ENCODE measurements around the gene KLHDC3.

KLHDC3 gene

GRCh38 chr6:43054206-43054943 is 40.3 kb downstream of the KLHDC3 start:
- peaks cover 25 to 59% of the 10 kb centered on the region in 2 donors for H3K36me3 ChIP-seq (replicated peaks in 1 of 2; ENCODE audit: control insufficient read depth in 2 of 2, insufficient read depth in 2 of 2, low read length in 2 of 2)
- no peak overlapping the region for H3K9ac ChIP-seq (ENCODE audit: low read depth, low read length, poor library complexity)
- H3K4ac ChIP-seq (ENCODE audit: low read length) = no peak overlapping the region
- H3K27me3 ChIP-seq (ENCODE audit: control insufficient read depth in 3 of 3, insufficient read depth in 3 of 3, low read depth in 1 of 3, low read length in 3 of 3) = no peaks in the 10 kb centered on the region
- no peak for DNase-seq (ENCODE audit: low spot score)
- no peak overlapping the region for H2AK5ac ChIP-seq (ENCODE audit: low read depth, low read length)
- peak overlapping the region; percentile 41 for H3K4me2 ChIP-seq (ENCODE audit: insufficient read depth, low read length, poor library complexity, severe bottlenecking)
- H3K4me1 ChIP-seq (ENCODE audit: control insufficient read depth in 2 of 2, insufficient read depth in 1 of 2, low read depth in 1 of 2, low read length in 2 of 2) = peaks cover 9 to 10% of the 10 kb centered on the region in 2 donors
- H2AFZ ChIP-seq (ENCODE audit: low read length) = peak overlapping the region; percentile 86
- H3K18ac ChIP-seq (ENCODE audit: low read length) = no peak overlapping the region
- H2BK120ac ChIP-seq (ENCODE audit: low read depth, low read length) = no peak overlapping the region
- no peak overlapping the region for H3K27ac ChIP-seq (replicated peaks; ENCODE audit: low read length)
- H3K9me3 ChIP-seq (replicated peaks in 1 of 2; ENCODE audit: control insufficient read depth in 2 of 2, insufficient read depth in 1 of 2, low read depth in 1 of 2, low read length in 2 of 2) = no peaks in the 10 kb centered on the region
- H2BK5ac ChIP-seq (ENCODE audit: low read length) = no peak overlapping the region
- no peak overlapping the region for H4K8ac ChIP-seq (ENCODE audit: low read depth, low read length)
- H3K79me1 ChIP-seq (ENCODE audit: low read depth, low read length) = peaks cover 10% of the 10 kb centered on the region
- no peak overlapping the region for H3K14ac ChIP-seq (ENCODE audit: low read length)
- H4K91ac ChIP-seq (ENCODE audit: low read depth, low read length, poor library complexity) = no peak overlapping the region
- H2BK15ac ChIP-seq (ENCODE audit: low read length) = no peak overlapping the region
- no peak overlapping the region for H2BK12ac ChIP-seq (ENCODE audit: low read length)
- peak overlapping the region in 1 of 2 donors; percentile 87 for H3K4me3 ChIP-seq (ENCODE audit: low read length in 2 of 2)
- H3K23ac ChIP-seq (ENCODE audit: low read depth, low read length, poor library complexity) = no peak overlapping the region
- no CpG with 5 or more reads among the region's 17 CpGs for WGBS, 2 donors (ENCODE audit: extremely low coverage in 2 of 2, insufficient read length in 2 of 2, insufficient replicate concordance in 1 of 2)

- H2BK12ac ChIP-seq (ENCODE audit: low read length) = no peak overlapping the region
- H3K23ac ChIP-seq (ENCODE audit: low read depth, low read length, poor library complexity) = no peak overlapping the region
- DNase-seq (ENCODE audit: low spot score) = no peak
- H3K4me1 ChIP-seq (ENCODE audit: control insufficient read depth in 2 of 2, insufficient read depth in 1 of 2, low read depth in 1 of 2, low read length in 2 of 2) = peaks cover 12 to 14% of the 10 kb centered on the region in 2 donors
- H3K4me3 ChIP-seq (ENCODE audit: low read length in 2 of 2) = no peak overlapping the region
- H2BK5ac ChIP-seq (ENCODE audit: low read length) = no peak overlapping the region
- H3K9ac ChIP-seq (ENCODE audit: low read depth, low read length, poor library complexity) = no peak overlapping the region
- H3K9me3 ChIP-seq (replicated peaks in 1 of 2; ENCODE audit: control insufficient read depth in 2 of 2, insufficient read depth in 1 of 2, low read depth in 1 of 2, low read length in 2 of 2) = no peaks in the 10 kb centered on the region
- H3K36me3 ChIP-seq (replicated peaks in 1 of 2; ENCODE audit: control insufficient read depth in 2 of 2, insufficient read depth in 2 of 2, low read length in 2 of 2) = peaks cover 14 to 43% of the 10 kb centered on the region in 2 donors
- H3K4me2 ChIP-seq (ENCODE audit: insufficient read depth, low read length, poor library complexity, severe bottlenecking) = no peak overlapping the region
- no peaks in the 10 kb centered on the region for H3K27me3 ChIP-seq (ENCODE audit: control insufficient read depth in 3 of 3, insufficient read depth in 3 of 3, low read depth in 1 of 3, low read length in 3 of 3)
- H3K18ac ChIP-seq (ENCODE audit: low read length) = no peak overlapping the region
- no peak overlapping the region for H4K8ac ChIP-seq (ENCODE audit: low read depth, low read length)
- H3K79me1 ChIP-seq (ENCODE audit: low read depth, low read length) = peaks cover 10% of the 10 kb centered on the region
- WGBS, 2 donors (ENCODE audit: extremely low coverage in 2 of 2, insufficient read length in 2 of 2, insufficient replicate concordance in 1 of 2) = no CpG with 5 or more reads among the region's 8 CpGs
- no peak overlapping the region for H4K91ac ChIP-seq (ENCODE audit: low read depth, low read length, poor library complexity)
- no peak overlapping the region for H2AFZ ChIP-seq (ENCODE audit: low read length)
- no peak overlapping the region for H3K14ac ChIP-seq (ENCODE audit: low read length)
- no peak overlapping the region for H2AK5ac ChIP-seq (ENCODE audit: low read depth, low read length)
- H3K27ac ChIP-seq (replicated peaks; ENCODE audit: low read length) = no peak overlapping the region
- no peak overlapping the region for H2BK120ac ChIP-seq (ENCODE audit: low read depth, low read length)
- H3K4ac ChIP-seq (ENCODE audit: low read length) = no peak overlapping the region
- H2BK15ac ChIP-seq (ENCODE audit: low read length) = no peak overlapping the region
Observed at GRCh38 chr6:43055966-43056365, 41.9 kb downstream of the KLHDC3 start.

GRCh38 chr6:43058531-43058930 is 44.5 kb downstream of the KLHDC3 start:
- Histone ChIP-seq H2BK12ac (ENCODE audit: low read length) (no peak overlapping the region), H3K9me3 (replicated peaks in 1 of 2; ENCODE audit: control insufficient read depth in 2 of 2, insufficient read depth in 1 of 2, low read depth in 1 of 2, low read length in 2 of 2) (no peaks in the 10 kb centered on the region), H4K8ac (ENCODE audit: low read depth, low read length) (no peak overlapping the region), H3K27ac (replicated peaks; ENCODE audit: low read length) (no peak overlapping the region), H3K23ac (ENCODE audit: low read depth, low read length, poor library complexity) (no peak overlapping the region), H2AFZ (ENCODE audit: low read length) (no peak overlapping the region), H2BK5ac (ENCODE audit: low read length) (no peak overlapping the region), H3K9ac (ENCODE audit: low read depth, low read length, poor library complexity) (no peak overlapping the region), H2AK5ac (ENCODE audit: low read depth, low read length) (no peak overlapping the region), H3K79me1 (ENCODE audit: low read depth, low read length) (peaks cover 8% of the 10 kb centered on the region), H3K18ac (ENCODE audit: low read length) (no peak overlapping the region), H3K4me3 (ENCODE audit: low read length in 2 of 2) (peak overlapping the region; percentile 64 to 94), H3K36me3 (replicated peaks in 1 of 2; ENCODE audit: control insufficient read depth in 2 of 2, insufficient read depth in 2 of 2, low read length in 2 of 2) (peaks cover 8 to 27% of the 10 kb centered on the region in 2 donors), H3K4me2 (ENCODE audit: insufficient read depth, low read length, poor library complexity, severe bottlenecking) (peak overlapping the region; percentile 55), H3K27me3 (ENCODE audit: control insufficient read depth in 3 of 3, insufficient read depth in 3 of 3, low read depth in 1 of 3, low read length in 3 of 3) (no peaks in the 10 kb centered on the region), H3K4me1 (ENCODE audit: control insufficient read depth in 2 of 2, insufficient read depth in 1 of 2, low read depth in 1 of 2, low read length in 2 of 2) (peaks cover 6 to 13% of the 10 kb centered on the region in 2 donors), H2BK15ac (ENCODE audit: low read length) (no peak overlapping the region), H3K14ac (ENCODE audit: low read length) (no peak overlapping the region), H4K91ac (ENCODE audit: low read depth, low read length, poor library complexity) (no peak overlapping the region), H2BK120ac (ENCODE audit: low read depth, low read length) (no peak overlapping the region), H3K4ac (ENCODE audit: low read length) (no peak overlapping the region)
- no peak for DNase-seq (ENCODE audit: low spot score)
- no CpG with 5 or more reads among the region's 1 CpG for WGBS, 2 donors (ENCODE audit: extremely low coverage in 2 of 2, insufficient read length in 2 of 2, insufficient replicate concordance in 1 of 2)

- Histone ChIP-seq H3K4me3 (ENCODE audit: low read length in 2 of 2) (peak within 1 kb of the TSS; percentile 64 to 94), H3K4me2 (ENCODE audit: insufficient read depth, low read length, poor library complexity, severe bottlenecking) (peak within 1 kb of the TSS; percentile 84), H3K27me3 (ENCODE audit: control insufficient read depth in 3 of 3, insufficient read depth in 3 of 3, low read depth in 1 of 3, low read length in 3 of 3) (no peaks in the 10 kb centered on the region), H3K9me3 (replicated peaks in 1 of 2; ENCODE audit: control insufficient read depth in 2 of 2, insufficient read depth in 1 of 2, low read depth in 1 of 2, low read length in 2 of 2) (no peaks in the 10 kb centered on the region), H3K79me1 (ENCODE audit: low read depth, low read length) (peaks cover 8% of the 10 kb centered on the region), H3K23ac (ENCODE audit: low read depth, low read length, poor library complexity) (peak within 1 kb of the TSS; percentile 95), H4K8ac (ENCODE audit: low read depth, low read length) (no peak within 1 kb of the TSS), H3K36me3 (replicated peaks in 1 of 2; ENCODE audit: control insufficient read depth in 2 of 2, insufficient read depth in 2 of 2, low read length in 2 of 2) (peaks cover 7 to 27% of the 10 kb centered on the region in 2 donors), H2BK120ac (ENCODE audit: low read depth, low read length) (no peak within 1 kb of the TSS), H3K4ac (ENCODE audit: low read length) (no peak within 1 kb of the TSS), H3K9ac (ENCODE audit: low read depth, low read length, poor library complexity) (peak within 1 kb of the TSS; percentile 88), H2AK5ac (ENCODE audit: low read depth, low read length) (no peak within 1 kb of the TSS), H3K27ac (replicated peaks; ENCODE audit: low read length) (peak within 1 kb of the TSS; percentile 62), H3K4me1 (ENCODE audit: control insufficient read depth in 2 of 2, insufficient read depth in 1 of 2, low read depth in 1 of 2, low read length in 2 of 2) (peaks cover 6 to 11% of the 10 kb centered on the region in 2 donors), H2BK12ac (ENCODE audit: low read length) (no peak within 1 kb of the TSS), H2BK15ac (ENCODE audit: low read length) (no peak within 1 kb of the TSS), H4K91ac (ENCODE audit: low read depth, low read length, poor library complexity) (no peak within 1 kb of the TSS), H2AFZ (ENCODE audit: low read length) (peak within 1 kb of the TSS; percentile 88), H3K18ac (ENCODE audit: low read length) (peak within 1 kb of the TSS; percentile 90), H3K14ac (ENCODE audit: low read length) (no peak within 1 kb of the TSS), H2BK5ac (ENCODE audit: low read length) (no peak within 1 kb of the TSS)
- peak; percentile 98 for DNase-seq (ENCODE audit: low spot score)
- no CpG with 5 or more reads among the region's 64 CpGs for WGBS, 2 donors (ENCODE audit: extremely low coverage in 2 of 2, insufficient read length in 2 of 2, insufficient replicate concordance in 1 of 2)
Observed at GRCh38 chr6:43059168-43060033, 45.4 kb downstream of the KLHDC3 start, which contains the start of the genes KLC4 and MRPL2. Gene KLC4 (plus strand): TSS chr6:43059631. CDS start chr6:43061336, 1,705 bp downstream. Gene MRPL2 (minus strand): TSS chr6:43059434. CDS start chr6:43059381, 53 bp downstream.

Measured in neuronal stem cell (in vitro differentiated cells).